Stimulated activated CD4-positive, alpha-beta T cell treated with anti-CD3 and anti-CD28 coated beads, TNF-alpha, amount 100 ng/mL, for 48 hours (primary cell): ENCODE data around the gene TEK.

ENCODE experiments used
- DNase-seq, 3 donors: peaks; one replicate each; pipeline ENCODE4 v3.0.0-alpha.2; 2020; ENCODE audit warnings: low read depth in 3 of 3

TEK gene

GRCh38 chr9:27179245-27179865 is 70.3 kb downstream of the TEK start:
- DNase-seq: no peak

GRCh38 chr9:27181381-27181780 is 72.4 kb downstream of the TEK start:
- no peak for DNase-seq

- no peak for DNase-seq
Measured at GRCh38 chr9:27182421-27182820, 73.4 kb downstream of the TEK start.

GRCh38 chr9:27183131-27183530 is 74.1 kb downstream of the TEK start:
- no peak for DNase-seq

GRCh38 chr9:27183701-27184100 is 74.7 kb downstream of the TEK start:
- DNase-seq: no peak

- no peak for DNase-seq
Measured at GRCh38 chr9:27184556-27185351, 75.7 kb downstream of the TEK start.

- no peak for DNase-seq
Measured at GRCh38 chr9:27188426-27188825, 79.4 kb downstream of the TEK start.

- DNase-seq: no peak
Measured at GRCh38 chr9:27189426-27189825, 80.4 kb downstream of the TEK start.

- DNase-seq: no peak
Measured at GRCh38 chr9:27192291-27192960, 83.4 kb downstream of the TEK start.

- no peak for DNase-seq
Measured at GRCh38 chr9:27193886-27194285, 84.9 kb downstream of the TEK start.

- DNase-seq: no peak
Measured at GRCh38 chr9:27194401-27195091, 85.5 kb downstream of the TEK start.

- DNase-seq: no peak
Measured at GRCh38 chr9:27195191-27195590, 86.2 kb downstream of the TEK start.

GRCh38 chr9:27196383-27196782 is 87.4 kb downstream of the TEK start:
- no peak for DNase-seq

GRCh38 chr9:27198190-27198589 is 89.2 kb downstream of the TEK start:
- no peak for DNase-seq

- DNase-seq: no peak
Measured at GRCh38 chr9:27202056-27202455, 93.0 kb downstream of the TEK start.

GRCh38 chr9:27203783-27204182 is 94.8 kb downstream of the TEK start:
- no peak for DNase-seq

- DNase-seq: no peak
Measured at GRCh38 chr9:27204578-27204977, 95.6 kb downstream of the TEK start.

- no peak for DNase-seq
Measured at GRCh38 chr9:27205198-27205597, 96.2 kb downstream of the TEK start.

GRCh38 chr9:27206041-27206440 is 97.0 kb downstream of the TEK start:
- no peak for DNase-seq

GRCh38 chr9:27209034-27209433 is 100.0 kb downstream of the TEK start:
- no peak for DNase-seq

- DNase-seq: no peak
Measured at GRCh38 chr9:27210588-27210987, 101.6 kb downstream of the TEK start.

GRCh38 chr9:27212191-27212590 is 103.2 kb downstream of the TEK start:
- no peak for DNase-seq
